HL-60 (cell line): ENCODE results near the gene SPAG7.

ENCODE experiments used
- CTCF ChIP-seq: IDR thresholded peaks from one replicate; pipeline ENCODE4 v1.5.1; 2011; ENCODE audit warnings: low read length, control low read depth, inconsistent platforms; ENCODE audit not compliant: insufficient read depth
- GABPA ChIP-seq: IDR thresholded peaks from 2 replicates; pipeline ENCODE4 v1.6.1; 2012; ENCODE audit warnings: low read depth
- REST ChIP-seq: IDR thresholded peaks from 2 replicates; pipeline ENCODE4 v1.6.1; 2012; ENCODE audit warnings: low read depth; ENCODE audit not compliant: insufficient replicate concordance

GRCh38 chr17:4919511-4920047 is 48.0 kb downstream of the SPAG7 start:
- no peak for TF ChIP-seq CTCF
- TF ChIP-seq GABPA = no peak
- TF ChIP-seq REST = no peak
